ENCODE data around the gene SEC14L5.

The SEC14L5 gene

GRCh38 chr16:5005916-5006315 lies 47.8 kb downstream of the SEC14L5 start:
- no peak overlapping the region for H3K4me3 ChIP-seq (ENCODE audit: low read depth, low read length)
- CTCF ChIA-PET = no interaction called here
- DNase-seq (ENCODE audit: low read depth, low spot score) = no peak
- POLR2A ChIA-PET = no interaction called here
- no peak for TF ChIP-seq CTCF (IDR thresholded peaks at IDR 0.05; ENCODE audit: insufficient read depth, low read length, missing control alignments)

- H3K4me3 ChIP-seq (ENCODE audit: low read depth, low read length) = no peak overlapping the region
- no peak for TF ChIP-seq CTCF (IDR thresholded peaks at IDR 0.05; ENCODE audit: insufficient read depth, low read length, missing control alignments)
- POLR2A ChIA-PET = no interaction called here
- no peak for DNase-seq (ENCODE audit: low read depth, low spot score)
- CTCF ChIA-PET = no interaction called here
These were observed 48.4 kb downstream of the SEC14L5 start for GRCh38 chr16:5006348-5007193.

GRCh38 chr16:5007256-5007655 lies 49.1 kb downstream of the SEC14L5 start:
- CTCF ChIA-PET = no interaction called here
- no peak for TF ChIP-seq CTCF (IDR thresholded peaks at IDR 0.05; ENCODE audit: insufficient read depth, low read length, missing control alignments)
- H3K4me3 ChIP-seq (ENCODE audit: low read depth, low read length) = no peak overlapping the region
- POLR2A ChIA-PET = no interaction called here
- DNase-seq (ENCODE audit: low read depth, low spot score) = no peak

- DNase-seq (ENCODE audit: low read depth, low spot score) = no peak
- CTCF ChIA-PET = no interaction called here
- POLR2A ChIA-PET = no interaction called here
- H3K4me3 ChIP-seq (ENCODE audit: low read depth, low read length) = no peak overlapping the region
- TF ChIP-seq CTCF (IDR thresholded peaks at IDR 0.05; ENCODE audit: insufficient read depth, low read length, missing control alignments) = no peak
These were observed 50.2 kb downstream of the SEC14L5 start for GRCh38 chr16:5008311-5008731.

- no peak for DNase-seq (ENCODE audit: low read depth, low spot score)
- ChIA-PET CTCF (no interaction called here), POLR2A (no interaction called here)
- no peak overlapping the region for H3K4me3 ChIP-seq (ENCODE audit: low read depth, low read length)
- TF ChIP-seq CTCF (IDR thresholded peaks at IDR 0.05; ENCODE audit: insufficient read depth, low read length, missing control alignments) = no peak
These were observed 52.6 kb downstream of the SEC14L5 start for GRCh38 chr16:5010576-5011329.

- CTCF ChIA-PET = no interaction called here
These were observed 53.5 kb downstream of the SEC14L5 start for GRCh38 chr16:5011637-5012036.

More at GRCh38 chr16:5011637-5012036, 53.5 kb downstream of the SEC14L5 start:
- POLR2A ChIA-PET = no interaction called here
- no peak for TF ChIP-seq CTCF (IDR thresholded peaks at IDR 0.05; ENCODE audit: insufficient read depth, low read length, missing control alignments)
- no peak for DNase-seq (ENCODE audit: low read depth, low spot score)
- H3K4me3 ChIP-seq (ENCODE audit: low read depth, low read length) = no peak overlapping the region

Data from AG04449 (cell line).